A673 (cell line): ENCODE data around the gene KRTAP4-6.

Experiments
- CTCF ChIP-seq: fragments of 300-800, 200-600 bp; sonication (generic); conservative IDR thresholded peaks from 2 replicates; pipeline ENCODE4 v1.5.1; 2017; ENCODE audit warnings: low read depth, mild to moderate bottlenecking, antibody characterized with exemption, low read length, moderate library complexity, mixed read lengths
- EZH2 ChIP-seq: fragments of 200-600 bp; sonication (generic); IDR thresholded peaks from 2 replicates; pipeline ENCODE4 v1.6.1; 2017; ENCODE audit warnings: borderline replicate concordance, low read depth, mild to moderate bottlenecking, mixed read lengths, antibody characterized with exemption, low read length; ENCODE audit not compliant: poor library complexity, severe bottlenecking

- TF ChIP-seq CTCF (no peak), EZH2 (no peak)
These were observed 24.0 kb downstream of the KRTAP4-6 start for GRCh38 chr17:41116297-41116696.
